Vagina (tissue), 2 donors: ENCODE measurements around the gene FOXRED1.

Source experiments
- POLR2A ChIP-seq, 2 donors: fragments of 450-650 bp; IDR thresholded peaks; one replicate each; pipeline ENCODE4 v1.6.1; 2017; ENCODE audit warnings: antibody characterized with exemption in 2 of 2, mild to moderate bottlenecking in 2 of 2, moderate library complexity in 2 of 2
- POLR2AphosphoS5 ChIP-seq, 2 donors: sonication (generic); formaldehyde crosslinking; IDR thresholded peaks; one replicate each; pipeline ENCODE4 v1.9.0; 2017; ENCODE audit warnings: antibody characterized with exemption in 2 of 2, mild to moderate bottlenecking in 2 of 2, low read depth in 1 of 2; ENCODE audit not compliant: insufficient read depth in 1 of 2
- TF ChIP-seq, protein P1 (sequence below), 3 experiments: fragments of 450-650 bp in 2 of 3; fragments of 200-600 bp in 1 of 3; sonication (generic) in 1 of 3; IDR thresholded peaks; one replicate each; pipeline ENCODE4 v1.5.1; 2017 to 2019; ENCODE audit warnings: antibody characterized with exemption in 3 of 3, mild to moderate bottlenecking in 2 of 3, moderate library complexity in 2 of 3

DNA sequence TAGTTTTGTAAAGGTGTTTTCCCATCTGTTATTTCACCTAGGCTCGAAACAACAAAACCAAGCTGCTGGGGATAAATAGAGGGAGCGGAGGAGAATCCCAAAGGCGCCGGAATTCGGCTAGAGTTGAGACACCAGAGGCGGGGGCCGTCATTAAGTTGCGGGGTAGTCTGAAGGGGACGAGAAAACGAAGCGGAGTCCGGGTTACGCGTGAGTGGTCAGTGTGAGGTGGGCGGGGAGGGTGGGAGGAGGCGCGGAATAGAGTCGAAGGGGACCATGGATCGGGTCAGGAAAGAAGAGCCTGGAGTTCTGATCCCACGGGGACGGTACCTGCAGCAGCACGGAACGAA, 620 bp upstream of the FOXRED1 start:
- TF ChIP-seq, protein P1, sequence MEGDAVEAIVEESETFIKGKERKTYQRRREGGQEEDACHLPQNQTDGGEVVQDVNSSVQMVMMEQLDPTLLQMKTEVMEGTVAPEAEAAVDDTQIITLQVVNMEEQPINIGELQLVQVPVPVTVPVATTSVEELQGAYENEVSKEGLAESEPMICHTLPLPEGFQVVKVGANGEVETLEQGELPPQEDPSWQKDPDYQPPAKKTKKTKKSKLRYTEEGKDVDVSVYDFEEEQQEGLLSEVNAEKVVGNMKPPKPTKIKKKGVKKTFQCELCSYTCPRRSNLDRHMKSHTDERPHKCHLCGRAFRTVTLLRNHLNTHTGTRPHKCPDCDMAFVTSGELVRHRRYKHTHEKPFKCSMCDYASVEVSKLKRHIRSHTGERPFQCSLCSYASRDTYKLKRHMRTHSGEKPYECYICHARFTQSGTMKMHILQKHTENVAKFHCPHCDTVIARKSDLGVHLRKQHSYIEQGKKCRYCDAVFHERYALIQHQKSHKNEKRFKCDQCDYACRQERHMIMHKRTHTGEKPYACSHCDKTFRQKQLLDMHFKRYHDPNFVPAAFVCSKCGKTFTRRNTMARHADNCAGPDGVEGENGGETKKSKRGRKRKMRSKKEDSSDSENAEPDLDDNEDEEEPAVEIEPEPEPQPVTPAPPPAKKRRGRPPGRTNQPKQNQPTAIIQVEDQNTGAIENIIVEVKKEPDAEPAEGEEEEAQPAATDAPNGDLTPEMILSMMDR (IDR thresholded peaks at IDR 0.05): no peak
- TF ChIP-seq POLR2AphosphoS5 (IDR thresholded peaks at IDR 0.05; ENCODE audit: insufficient read depth in 1 of 2, low read depth in 1 of 2) (no peak), POLR2A (IDR thresholded peaks at IDR 0.05) (no peak)
